Esophagus muscularis mucosa (tissue), 4 donors: ENCODE measurements around the gene FAM153A. TPM values are rescaled to one million over a fixed set of nuclear protein-coding genes. Genes with fewer than 3 reads are reported as not detected.
"Not testable (repeated sequence)": the region's sequence is repeated elsewhere in the genome, so short reads cannot be mapped to it uniquely, and the experiment has no call there.

Experiments
- DNase-seq: peaks from one replicate; pipeline ENCODE4 v3.0.0-alpha.2; 2017; ENCODE audit errors: extremely low spot score
- H3K27ac ChIP-seq, 4 donors: fragments of 200-600 bp; sonication (generic); replicated peaks in 1 of 4; 1 replicate in 3 of 4; 2 replicates in 1 of 4; pipeline ENCODE4 v1.5.1; 2016 to 2019; ENCODE audit warnings: mild to moderate bottlenecking in 1 of 4
- H3K27me3 ChIP-seq, 4 donors: fragments of 200-600 bp; sonication (generic); one replicate each; pipeline versions ENCODE4 v1.5.1 to v1.6.0; 2016 to 2019
- H3K36me3 ChIP-seq, 4 donors: fragments of 200-600 bp; sonication (generic); one replicate each; pipeline ENCODE4 v1.5.1; 2016 to 2019
- H3K4me1 ChIP-seq, 4 donors: fragments of 200-600 bp; sonication (generic); one replicate each; pipeline ENCODE4 v1.5.1; 2016 to 2019
- H3K4me3 ChIP-seq, 4 donors: fragments of 200-600 bp; sonication (generic); 1 replicate in 2 of 4; 2 replicates in 2 of 4; pipeline ENCODE4 v1.5.1; 2016 to 2019; ENCODE audit warnings: mild to moderate bottlenecking in 4 of 4, moderate library complexity in 1 of 4
- H3K9me3 ChIP-seq, 4 donors: fragments of 200-600 bp; sonication (generic); 1 replicate in 3 of 4; 2 replicates in 1 of 4; pipeline ENCODE4 v1.5.1; 2016 to 2019
- WGBS: methylation state at CpG from one replicate; pipeline ENCODE4 v1.1.5; 2018; 5-methylcytosine and 5-hydroxymethylcytosine counted together
- intact Hi-C: fragments of 100-400 bp; cut with DNase I; formaldehyde crosslinking; loops from one replicate; pipeline ENCODE4 v1.15.1; 2023
- total RNA-seq, 4 donors: library from RNA; depleted of rRNA; stranded (reverse); fragments of >200 nt; gene quantifications; one replicate each; pipeline versions ENCODE4 v1.1.0 to v1.2.1, GENCODE V29; 2016

The FAM153A gene
- 1 to 10 TPM in 3 of 4 donors, under 1 TPM in 1; 0.83 to 7.8 (median 2.4) TPM for total RNA-seq

DNA sequence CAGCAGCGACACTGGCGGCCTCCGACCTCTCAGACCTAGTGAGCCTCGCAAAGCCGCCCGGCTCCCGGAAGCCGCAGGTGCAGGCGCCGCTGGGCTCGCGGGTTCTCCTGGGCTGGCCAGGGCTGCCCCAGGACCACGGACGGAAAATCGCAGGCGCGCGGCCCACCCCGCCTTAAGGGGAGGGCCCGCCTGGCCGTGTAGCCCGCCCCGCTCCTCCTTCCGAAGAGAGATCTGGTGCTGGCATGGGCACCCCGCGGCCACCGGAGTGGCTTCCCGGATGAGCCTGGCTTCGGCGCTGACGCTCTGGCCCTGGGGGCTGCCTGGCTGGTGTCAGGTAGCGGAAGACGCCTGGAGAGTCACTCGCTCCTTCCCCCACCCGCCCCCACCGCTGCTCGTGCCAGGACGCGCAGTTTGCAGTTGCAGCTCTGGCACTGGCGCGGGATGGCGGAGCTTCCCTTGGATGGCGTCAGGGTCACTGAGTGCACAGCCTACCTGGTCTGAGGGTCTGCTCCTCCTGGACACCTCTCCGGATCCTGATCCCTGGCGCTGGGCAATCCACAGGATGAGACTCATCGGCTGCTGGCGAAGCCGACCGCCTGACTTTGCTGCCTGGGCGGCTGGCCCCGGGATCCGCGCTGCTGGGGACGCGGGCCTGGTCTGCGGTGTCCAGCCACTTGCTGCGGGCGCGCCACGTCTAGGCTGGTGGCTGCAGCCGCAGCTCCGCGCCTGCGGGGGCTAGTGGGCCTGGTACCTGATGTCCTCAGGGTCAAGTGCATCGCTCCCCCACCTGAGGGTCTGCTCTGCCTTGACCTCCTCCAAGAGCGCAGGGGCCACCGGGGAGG is at the start of gene FAM153A:
FAM153A (minus strand) TSS at position 108 of the 842 bp plus-strand sequence.
- H3K9me3 ChIP-seq, H3K27me3 ChIP-seq, H3K27ac ChIP-seq, DNase-seq, H3K36me3 ChIP-seq, intact Hi-C loops, H3K4me1 ChIP-seq: not testable (repeated sequence)
- peak within 1 kb of the TSS in 3 of 4 donors; percentile 20 to 33 (median 28) for H3K4me3 ChIP-seq
- WGBS = no CpG with 5 or more reads among the region's 67 CpGs

DNA sequence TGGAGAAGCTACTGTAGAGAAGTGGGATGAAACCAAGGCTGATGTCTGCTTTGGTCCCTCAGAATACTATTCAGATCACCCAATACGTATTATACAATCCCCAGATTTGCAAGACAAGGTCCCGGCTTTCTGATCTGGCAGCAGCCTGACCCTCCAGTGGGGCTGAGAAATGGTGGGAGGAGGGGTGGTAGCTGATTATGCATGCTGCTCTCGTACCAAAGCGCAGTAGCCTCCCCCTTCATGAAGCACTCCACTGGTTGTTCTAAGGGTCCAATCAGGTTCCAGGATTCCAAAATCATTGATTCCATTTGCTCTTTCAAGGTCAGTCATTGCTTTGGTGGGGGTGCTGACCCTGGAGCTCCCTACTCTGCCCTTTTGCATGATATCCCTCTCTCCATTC is 49.6 kb upstream of the FAM153A start:
- intact Hi-C loops, H3K9me3 ChIP-seq, H3K4me3 ChIP-seq, H3K36me3 ChIP-seq, DNase-seq, H3K27ac ChIP-seq, H3K4me1 ChIP-seq, H3K27me3 ChIP-seq: not testable (repeated sequence)
- WGBS = 81% methylated on average over 2 of the region's 4 CpGs

DNA sequence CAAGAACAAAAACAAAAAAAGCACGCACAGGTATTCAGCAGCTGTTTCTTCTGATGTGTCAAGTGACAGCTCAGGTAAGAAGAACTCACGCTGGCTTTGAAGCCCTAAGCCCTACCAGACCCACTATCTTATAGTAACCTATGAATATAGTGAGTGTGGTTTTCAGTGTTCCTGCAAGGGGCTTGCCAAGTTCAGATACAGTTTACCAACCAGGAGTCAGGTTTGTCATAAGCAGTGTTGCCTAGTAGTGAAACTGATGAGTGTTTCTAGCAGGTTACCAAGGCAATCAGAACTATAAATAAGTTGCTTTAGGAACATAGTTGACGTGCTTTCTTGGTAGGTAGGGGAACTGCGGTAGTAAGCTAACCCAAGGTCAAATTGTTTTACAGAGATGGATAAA is 43.4 kb upstream of the FAM153A start:
- H3K9me3 ChIP-seq, H3K36me3 ChIP-seq, H3K27me3 ChIP-seq, intact Hi-C loops, H3K27ac ChIP-seq, DNase-seq, H3K4me3 ChIP-seq, H3K4me1 ChIP-seq: not testable (repeated sequence)
- no CpG with 5 or more reads among the region's 4 CpGs for WGBS

DNA sequence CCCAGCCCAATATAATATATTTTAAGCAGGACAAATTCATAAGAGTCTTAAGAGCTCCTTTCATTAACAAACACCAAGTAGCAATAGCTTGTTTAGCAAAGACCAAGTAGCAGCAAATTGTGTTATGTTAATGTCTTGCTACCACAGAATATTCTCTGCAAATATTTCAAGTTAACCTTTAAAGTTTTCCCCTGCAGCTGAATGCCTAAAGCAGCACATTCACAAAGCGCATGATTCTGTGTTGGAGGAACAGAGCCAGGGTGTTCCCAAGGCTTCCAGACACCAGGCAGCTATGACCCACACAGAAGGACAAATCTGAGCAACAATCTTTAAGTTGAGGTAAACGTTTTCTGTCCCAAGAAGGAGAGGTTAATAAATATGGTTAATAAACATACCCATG is 42.1 kb upstream of the FAM153A start:
- H3K4me3 ChIP-seq, H3K9me3 ChIP-seq, H3K27me3 ChIP-seq, H3K27ac ChIP-seq, DNase-seq, intact Hi-C loops, H3K36me3 ChIP-seq, H3K4me1 ChIP-seq: not testable (repeated sequence)
- no CpG with 5 or more reads among the region's 2 CpGs for WGBS

DNA sequence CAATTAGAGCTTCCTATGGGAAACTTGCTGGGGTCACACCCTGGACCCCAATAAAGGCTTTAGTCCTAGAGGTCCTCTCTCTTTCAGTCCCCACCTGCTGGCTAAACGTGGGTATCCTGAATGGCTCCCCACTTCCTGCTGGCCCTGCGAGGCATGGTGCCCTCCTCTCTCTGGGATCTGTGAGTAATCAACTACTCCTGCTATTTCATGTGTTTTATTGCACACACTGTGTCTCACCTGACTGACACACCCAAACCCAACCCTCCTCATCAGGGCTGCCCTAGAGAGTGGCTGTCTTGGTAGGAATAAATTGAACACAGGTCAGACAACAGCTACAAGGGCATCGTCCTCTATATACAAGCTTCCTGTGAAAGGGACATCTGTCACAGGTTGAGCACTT is 39.8 kb upstream of the FAM153A start:
- DNase-seq, H3K4me1 ChIP-seq, H3K36me3 ChIP-seq, H3K27ac ChIP-seq, H3K27me3 ChIP-seq, H3K4me3 ChIP-seq, H3K9me3 ChIP-seq, intact Hi-C loops: not testable (repeated sequence)
- WGBS = no CpG with 5 or more reads among the region's 3 CpGs

DNA sequence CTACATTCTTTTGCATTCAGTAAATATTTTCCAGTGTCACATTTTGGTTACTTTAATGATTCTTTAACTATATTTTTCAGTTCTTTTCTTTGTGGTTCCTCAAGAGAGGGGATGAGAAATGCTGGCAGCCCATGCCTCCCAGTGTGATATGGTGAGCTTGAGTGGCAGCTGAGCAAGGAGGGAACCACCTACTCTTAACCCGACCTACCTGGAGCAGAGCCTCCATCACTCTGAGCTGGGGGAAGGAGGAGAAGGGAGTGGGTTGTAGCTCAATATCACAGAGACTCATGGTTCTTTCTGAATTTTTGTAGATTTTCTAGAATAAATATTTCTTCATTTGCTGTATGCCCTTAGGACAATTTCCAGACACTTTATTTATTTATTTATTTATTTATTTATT is 37.0 kb upstream of the FAM153A start:
- H3K4me1 ChIP-seq, H3K27ac ChIP-seq, H3K4me3 ChIP-seq, H3K27me3 ChIP-seq, H3K36me3 ChIP-seq, H3K9me3 ChIP-seq, DNase-seq, intact Hi-C loops: not testable (repeated sequence)
- no CpG with 5 or more reads among the region's 1 CpG for WGBS

DNA sequence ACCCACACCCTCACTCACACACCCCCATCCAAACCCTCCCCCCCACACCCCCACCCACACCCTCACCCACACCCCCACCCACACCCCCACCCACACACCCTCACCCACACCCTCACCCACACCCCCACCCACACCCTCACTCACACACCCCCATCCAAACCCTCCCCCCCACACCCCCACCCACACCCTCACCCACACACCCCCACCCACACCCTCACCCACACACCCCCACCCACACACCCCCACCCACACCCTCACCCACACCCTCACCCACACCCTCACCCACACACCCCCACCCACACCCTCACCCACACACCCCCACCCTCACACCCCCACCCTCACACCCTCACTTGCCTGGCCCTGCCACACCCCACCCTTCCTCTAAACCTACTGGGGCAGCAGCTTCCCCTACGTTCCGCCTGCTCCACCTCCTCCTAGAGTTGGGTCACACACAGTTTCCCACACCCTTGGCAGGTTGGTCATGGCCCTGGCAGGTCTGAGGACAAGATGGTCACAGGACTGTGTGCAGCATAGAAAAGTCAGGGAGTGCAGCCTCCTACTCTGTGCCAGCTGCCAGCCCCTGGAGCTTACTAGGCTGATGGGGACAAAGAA is 30.2 kb upstream of the FAM153A start:
- H3K36me3 ChIP-seq, H3K4me3 ChIP-seq, H3K4me1 ChIP-seq, H3K9me3 ChIP-seq, intact Hi-C loops, H3K27ac ChIP-seq, DNase-seq, H3K27me3 ChIP-seq: not testable (repeated sequence)
- no CpG with 5 or more reads among the region's 2 CpGs for WGBS

DNA sequence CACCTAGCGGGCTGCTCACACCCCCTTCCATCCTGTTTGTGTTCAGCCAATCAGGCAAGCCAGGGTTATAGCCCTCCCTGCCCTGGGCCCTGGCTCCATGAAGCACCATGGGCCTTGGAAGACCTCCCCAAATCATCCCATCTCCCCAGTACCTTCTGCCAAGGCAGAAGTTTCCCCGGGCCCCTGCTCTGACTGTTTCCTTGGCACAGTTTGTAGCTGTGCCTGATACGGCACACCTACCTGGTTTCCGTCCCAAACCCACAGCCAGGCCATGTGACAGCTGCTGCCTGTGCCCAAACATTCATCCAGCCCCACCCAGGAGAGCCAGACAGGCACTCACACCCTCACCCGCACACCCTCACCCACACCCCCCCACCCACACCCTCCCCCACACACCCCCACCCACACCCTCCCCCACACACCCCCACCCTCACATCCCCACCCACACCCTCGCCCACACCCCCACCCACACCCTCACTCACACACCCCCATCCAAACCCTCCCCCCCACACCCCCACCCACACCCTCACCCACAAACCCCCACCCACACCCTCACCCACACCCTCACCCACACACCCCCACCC is 29.6 kb upstream of the FAM153A start:
- H3K27ac ChIP-seq, H3K4me3 ChIP-seq, DNase-seq, H3K27me3 ChIP-seq, intact Hi-C loops, H3K9me3 ChIP-seq, H3K4me1 ChIP-seq, H3K36me3 ChIP-seq: not testable (repeated sequence)
- WGBS = no CpG with 5 or more reads among the region's 6 CpGs

DNA sequence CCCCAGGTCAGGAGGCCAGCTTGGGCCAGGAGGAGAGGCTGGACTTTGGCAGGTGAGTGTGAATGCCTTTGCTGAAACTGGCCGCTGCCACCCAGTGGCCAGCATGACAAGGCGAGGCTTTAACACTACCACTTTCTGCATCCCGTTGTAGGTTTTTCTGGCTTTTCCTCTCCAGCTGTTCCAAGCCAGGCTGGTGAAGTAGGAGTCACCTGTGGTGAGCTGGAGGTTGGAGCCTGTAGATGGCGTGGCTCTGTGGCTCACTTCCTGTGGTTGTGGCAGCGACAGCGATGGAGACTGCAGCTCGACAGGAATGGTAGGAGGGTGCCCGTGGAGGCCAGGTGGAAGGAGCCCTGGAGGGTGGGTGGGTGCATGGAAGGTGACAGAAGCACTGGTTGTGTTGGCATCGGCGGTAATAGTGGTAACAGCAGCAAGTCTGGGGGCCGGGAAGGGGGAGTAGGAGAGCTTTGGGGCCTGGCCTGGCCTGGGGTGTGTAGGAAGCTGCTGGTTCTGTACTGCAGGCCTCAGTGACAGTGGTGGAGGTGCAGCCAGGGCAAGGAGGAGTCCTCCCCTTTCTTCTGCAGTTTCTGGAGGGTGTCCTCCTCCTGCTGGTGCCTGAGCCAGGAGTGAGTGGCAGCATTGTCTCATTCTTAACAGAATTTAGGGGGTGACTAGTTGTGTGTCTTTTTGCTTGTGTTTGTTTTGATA is 26.7 kb upstream of the FAM153A start:
- DNase-seq, H3K27ac ChIP-seq, H3K4me3 ChIP-seq, H3K36me3 ChIP-seq, H3K4me1 ChIP-seq, intact Hi-C loops, H3K9me3 ChIP-seq, H3K27me3 ChIP-seq: not testable (repeated sequence)
- WGBS = no CpG with 5 or more reads among the region's 11 CpGs

DNA sequence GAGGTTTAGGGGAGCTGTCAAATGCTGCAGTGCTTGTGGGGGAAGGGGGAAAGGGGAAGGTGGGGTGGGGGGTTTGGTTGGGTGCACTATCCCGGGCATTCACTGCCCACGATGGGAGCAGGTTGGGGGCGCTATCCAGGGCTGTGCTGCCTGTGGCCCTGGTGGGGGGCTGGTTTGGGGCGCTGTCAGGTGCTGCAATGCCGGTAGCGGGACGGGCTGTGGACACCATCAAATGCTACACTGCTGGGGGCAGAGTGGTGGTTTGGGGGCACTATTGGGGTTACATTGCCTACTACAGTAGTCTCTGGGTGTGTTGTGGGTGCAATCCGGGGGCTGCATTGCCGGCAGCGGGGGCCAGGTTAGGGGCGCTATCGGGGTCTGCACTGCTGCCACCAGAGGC is 25.7 kb upstream of the FAM153A start:
- H3K36me3 ChIP-seq, H3K27me3 ChIP-seq, H3K4me3 ChIP-seq, DNase-seq, H3K27ac ChIP-seq, H3K9me3 ChIP-seq, intact Hi-C loops, H3K4me1 ChIP-seq: not testable (repeated sequence)
- no CpG with 5 or more reads among the region's 12 CpGs for WGBS

DNA sequence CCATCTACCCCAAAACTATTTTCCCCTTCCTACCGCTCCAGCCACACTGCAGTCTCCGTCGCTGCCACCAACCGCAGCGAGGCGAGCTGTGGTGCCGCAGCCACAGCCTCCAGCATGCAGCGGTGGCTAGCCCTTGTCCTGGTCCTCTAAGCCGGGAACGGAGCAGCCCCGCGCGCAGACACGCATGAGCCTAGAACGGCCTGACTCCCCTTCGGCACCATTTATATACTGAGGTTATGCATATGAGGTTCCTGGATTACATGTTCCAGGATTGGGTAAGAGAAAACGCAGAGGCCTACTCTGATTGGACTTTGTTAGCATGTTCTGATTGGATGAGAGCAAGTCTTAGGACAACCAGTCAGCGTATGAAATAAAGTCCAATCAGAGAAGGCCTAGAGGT is 24.6 kb upstream of the FAM153A start:
- H3K36me3 ChIP-seq, H3K4me1 ChIP-seq, intact Hi-C loops, H3K27ac ChIP-seq, H3K4me3 ChIP-seq, H3K9me3 ChIP-seq, H3K27me3 ChIP-seq, DNase-seq: not testable (repeated sequence)
- WGBS = 33% methylated on average over 1 of the region's 18 CpGs

DNA sequence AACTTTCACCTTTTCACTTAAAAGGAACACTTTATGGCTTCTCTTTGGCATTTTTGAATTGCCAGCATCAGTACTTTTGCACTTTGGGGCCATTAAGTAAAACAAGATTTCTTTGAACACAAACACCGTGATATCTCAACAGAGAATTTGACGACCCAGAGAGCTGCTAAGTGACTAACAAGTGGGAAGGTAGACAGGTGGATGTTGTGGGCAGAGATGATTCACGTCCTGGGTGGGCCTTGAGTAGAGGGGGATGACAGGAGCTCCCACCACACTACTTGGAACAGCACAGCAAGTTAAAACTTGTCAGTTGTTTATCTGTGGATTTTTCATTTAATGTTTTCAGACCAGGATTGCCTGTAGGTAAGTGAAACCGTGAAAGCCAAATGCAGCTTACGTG is 18.7 kb upstream of the FAM153A start:
- H3K4me3 ChIP-seq, H3K27ac ChIP-seq, DNase-seq, H3K4me1 ChIP-seq, intact Hi-C loops, H3K27me3 ChIP-seq, H3K9me3 ChIP-seq, H3K36me3 ChIP-seq: not testable (repeated sequence)
- WGBS = 67% methylated on average over 4 of the region's 5 CpGs
